GM08714 (cell line): ENCODE results near the gene RPS3.
"Not testable (repeated sequence)": the region's sequence is repeated elsewhere in the genome, so short reads cannot be mapped to it uniquely, and the experiment has no call there.

Source experiments
- H3K4me3 ChIP-seq: fragments of 200-500 bp; sonication (Bioruptor generic); 2 replicates; pipeline ENCODE4 v1.5.1; 2014; ENCODE audit warnings: mild to moderate bottlenecking, low read length, inconsistent platforms
- ZNF274 ChIP-seq: IDR thresholded peaks from 2 replicates; pipeline ENCODE4 v1.6.1; 2012; ENCODE audit warnings: mild to moderate bottlenecking, low read depth, low read length

Gene RPS3

GRCh38 chr11:75369560-75370255 lies 29.6 kb upstream of the RPS3 start:
- no peak for TF ChIP-seq ZNF274
- no peak overlapping the region for H3K4me3 ChIP-seq

DNA sequence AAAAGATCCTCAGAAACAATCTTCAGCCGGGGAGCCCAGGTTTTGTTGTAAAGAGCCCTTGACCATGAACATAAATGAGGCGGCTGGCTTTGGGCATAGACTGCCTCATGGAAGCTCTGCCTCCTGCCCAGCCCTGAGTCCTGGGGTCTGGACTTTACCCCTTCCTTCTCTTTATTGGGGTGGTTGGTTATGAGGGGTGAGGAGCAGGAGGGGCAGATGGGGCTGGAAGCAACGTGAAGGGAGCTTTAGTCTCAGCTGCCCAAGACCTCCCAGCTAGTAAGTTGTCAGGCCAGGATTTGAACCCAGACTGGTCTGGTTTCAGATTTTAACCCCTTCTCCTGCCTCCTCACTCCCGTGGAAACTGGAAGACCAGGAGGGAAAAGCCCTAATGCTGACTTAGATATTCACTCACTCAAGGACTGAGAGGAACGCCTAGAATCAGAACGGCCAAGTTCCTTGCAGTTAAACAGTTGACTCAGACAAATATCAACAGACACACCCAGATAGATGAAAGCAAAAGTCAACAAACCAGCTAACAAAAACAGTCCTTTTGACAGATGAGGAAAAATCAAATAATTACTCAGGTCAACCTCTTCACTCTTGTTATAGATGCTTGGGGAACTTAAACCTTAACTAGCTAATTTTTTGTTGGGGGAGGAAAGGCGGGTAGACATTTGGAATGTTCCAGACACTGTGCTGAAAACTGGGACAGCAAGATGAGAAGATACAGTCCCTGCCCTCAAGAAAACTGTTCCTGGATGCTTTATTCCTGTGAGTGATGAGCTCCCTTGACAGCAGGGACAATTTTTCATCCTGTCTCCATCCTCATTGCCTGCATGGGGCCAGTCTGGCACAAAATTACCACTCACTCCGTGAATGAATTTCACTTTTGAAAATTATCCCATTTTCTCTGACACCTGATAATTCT lies 27.1 kb upstream of the RPS3 start:
- no peak overlapping the region for H3K4me3 ChIP-seq
- TF ChIP-seq ZNF274 = no peak

DNA sequence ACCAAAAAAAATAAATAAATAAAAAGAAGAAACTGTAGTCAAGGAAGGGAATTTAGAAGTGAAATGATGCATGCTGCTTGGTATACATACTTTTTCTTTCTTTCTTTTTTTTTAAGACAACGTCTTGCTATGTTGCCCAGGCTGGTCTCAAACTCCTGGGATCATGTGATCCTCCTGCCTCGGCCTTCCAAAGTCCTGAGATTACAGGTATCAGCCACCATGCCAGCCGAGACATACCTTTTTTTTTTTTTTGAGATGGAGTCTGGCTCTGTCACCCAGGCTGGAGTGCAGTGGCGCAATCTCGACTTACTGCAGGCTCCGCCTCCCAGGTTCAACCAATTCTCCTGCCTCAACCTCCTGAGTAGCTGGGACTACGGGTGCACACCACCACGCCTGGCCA lies 26.1 kb upstream of the RPS3 start:
- TF ChIP-seq ZNF274 = no peak
- H3K4me3 ChIP-seq = no peak overlapping the region

- no peak overlapping the region for H3K4me3 ChIP-seq
- TF ChIP-seq ZNF274 = no peak
Observed at GRCh38 chr11:75374646-75375045, 24.7 kb upstream of the RPS3 start.

DNA sequence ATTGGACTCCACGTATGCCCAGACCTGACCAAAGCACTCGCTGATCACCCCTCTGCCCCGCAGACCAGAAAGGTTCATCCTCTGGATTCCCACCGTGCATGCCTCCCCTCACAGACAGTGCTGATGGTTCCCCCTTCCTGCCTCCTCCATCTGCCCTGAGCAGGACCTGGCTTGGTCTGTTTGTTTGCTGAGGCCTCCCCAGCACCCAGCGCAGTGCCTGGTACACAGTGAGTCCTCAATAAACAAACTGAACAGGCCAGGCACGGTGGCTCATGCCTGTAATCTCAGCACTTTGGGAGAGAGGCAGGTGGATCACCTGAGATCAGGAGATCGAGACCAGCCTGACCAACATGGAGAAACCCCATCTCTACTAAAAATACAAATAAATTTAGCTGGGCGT lies 23.7 kb upstream of the RPS3 start:
- TF ChIP-seq ZNF274 = no peak
- no peak overlapping the region for H3K4me3 ChIP-seq

DNA sequence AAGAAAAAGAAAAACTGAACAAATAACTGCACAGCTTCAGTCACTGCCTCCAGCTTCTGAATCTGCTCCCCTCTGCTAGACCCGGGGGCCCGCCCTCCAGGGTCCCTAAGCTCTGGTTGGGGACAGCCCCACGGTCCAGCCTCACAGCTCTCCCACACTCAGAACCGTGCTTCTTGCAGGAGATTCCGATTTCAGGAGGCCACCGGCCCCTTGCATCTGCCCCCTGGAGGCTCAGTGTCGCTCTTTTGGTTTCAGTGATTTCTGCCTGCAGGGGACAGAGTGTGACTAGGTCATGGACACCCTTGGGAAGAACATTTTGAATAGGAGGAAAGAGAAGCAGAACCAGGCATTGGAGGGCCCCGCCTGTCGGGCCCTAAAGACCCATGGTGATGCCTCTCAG lies 23.1 kb upstream of the RPS3 start:
- no peak overlapping the region for H3K4me3 ChIP-seq
- TF ChIP-seq ZNF274 = no peak

- H3K4me3 ChIP-seq = not testable (repeated sequence)
Observed at GRCh38 chr11:75378776-75379175, 20.5 kb upstream of the RPS3 start.

GRCh38 chr11:75380245-75380644 lies 19.1 kb upstream of the RPS3 start:
- TF ChIP-seq ZNF274 = no peak
- H3K4me3 ChIP-seq = no peak overlapping the region

DNA sequence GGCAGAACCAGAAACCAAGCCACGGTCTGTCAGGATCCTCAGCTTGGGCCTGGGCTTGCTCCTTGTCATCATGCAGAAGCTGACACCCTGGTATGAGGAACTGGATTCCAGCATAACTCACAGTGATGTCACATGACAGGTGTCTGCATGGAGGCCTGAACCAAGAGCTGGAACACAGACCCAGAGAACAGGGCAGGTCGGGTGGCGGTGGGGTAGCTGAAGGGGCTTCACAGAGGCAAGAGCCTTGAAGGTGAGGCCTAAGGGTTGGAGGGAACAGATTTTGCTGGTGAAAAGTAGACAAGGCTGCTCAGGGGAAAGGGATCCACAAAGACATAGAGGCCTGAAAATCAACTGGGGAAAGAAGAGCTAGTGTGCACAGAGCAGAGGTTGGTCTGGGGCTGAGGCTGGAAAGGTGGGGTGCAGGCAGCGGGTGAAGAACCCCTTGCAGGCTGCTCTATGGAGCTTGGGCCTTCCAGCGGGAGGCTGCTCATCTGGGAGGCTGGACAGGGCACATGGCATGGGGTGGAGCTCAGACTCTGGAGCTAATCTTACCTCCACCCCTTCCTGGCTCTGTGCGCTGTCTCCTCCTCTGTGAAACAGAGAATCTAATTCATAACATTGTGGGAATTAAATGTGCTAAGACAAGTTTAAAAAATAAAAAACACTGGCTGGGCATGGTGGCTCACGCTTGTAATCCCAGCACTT lies 18.4 kb upstream of the RPS3 start:
- no peak for TF ChIP-seq ZNF274
- no peak overlapping the region for H3K4me3 ChIP-seq

DNA sequence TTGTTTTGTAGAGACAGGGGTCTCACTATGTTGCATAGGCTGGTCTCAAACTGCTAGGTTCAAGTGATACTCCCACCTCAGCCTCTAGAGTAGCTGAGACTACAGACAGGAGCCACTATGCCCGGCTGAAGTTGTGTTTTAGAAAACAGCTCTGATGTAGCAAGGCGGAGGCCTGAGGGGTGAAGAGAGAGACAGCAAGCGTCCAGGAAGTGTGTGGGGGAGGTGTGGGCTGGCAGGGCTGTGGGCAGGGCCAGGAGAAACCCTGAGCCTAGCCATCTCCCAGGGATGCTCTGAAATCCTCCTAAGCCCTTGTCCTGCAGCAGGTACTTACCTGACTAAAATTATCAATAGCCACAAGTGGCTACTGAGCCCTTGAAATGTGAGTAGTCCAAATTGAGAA lies 16.1 kb upstream of the RPS3 start:
- no peak for TF ChIP-seq ZNF274
- H3K4me3 ChIP-seq = no peak overlapping the region

GRCh38 chr11:75384438-75385080 lies 14.8 kb upstream of the RPS3 start:
- TF ChIP-seq ZNF274 = no peak

DNA sequence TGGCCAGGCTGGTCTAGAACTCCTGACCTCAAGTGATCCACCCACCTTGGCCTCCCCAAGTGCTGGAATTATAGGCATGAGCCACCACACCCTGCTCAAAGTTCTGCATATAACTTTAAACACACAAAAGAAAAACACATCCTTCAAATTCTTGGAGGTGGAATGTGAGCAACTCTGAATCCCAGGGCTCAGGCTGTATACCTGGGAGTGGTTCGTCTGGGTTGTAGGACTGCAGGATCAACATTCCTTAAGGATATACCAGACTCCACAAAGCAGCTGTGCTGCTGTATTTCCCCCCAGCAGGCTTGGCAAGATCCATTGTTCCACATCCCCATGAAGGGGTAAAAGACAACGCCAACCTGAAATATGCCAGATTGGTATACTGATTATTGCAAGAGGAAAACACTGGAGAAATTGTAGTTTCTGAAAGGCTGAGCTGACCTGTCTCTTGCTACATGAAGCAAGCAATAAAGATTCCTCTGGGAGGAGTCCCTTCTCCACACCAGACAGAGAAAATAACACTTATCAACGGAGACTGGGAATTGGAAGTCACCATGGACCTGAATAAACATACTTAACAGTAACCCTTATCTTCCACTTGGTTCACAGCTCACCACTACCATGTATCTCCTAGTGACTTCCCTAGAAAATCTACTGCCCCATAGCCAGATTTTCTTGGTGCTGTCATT lies 12.2 kb upstream of the RPS3 start:
- TF ChIP-seq ZNF274 = no peak
- H3K4me3 ChIP-seq = no peak overlapping the region

More at GRCh38 chr11:75384438-75385080, 14.8 kb upstream of the RPS3 start:
- H3K4me3 ChIP-seq = no peak overlapping the region

DNA sequence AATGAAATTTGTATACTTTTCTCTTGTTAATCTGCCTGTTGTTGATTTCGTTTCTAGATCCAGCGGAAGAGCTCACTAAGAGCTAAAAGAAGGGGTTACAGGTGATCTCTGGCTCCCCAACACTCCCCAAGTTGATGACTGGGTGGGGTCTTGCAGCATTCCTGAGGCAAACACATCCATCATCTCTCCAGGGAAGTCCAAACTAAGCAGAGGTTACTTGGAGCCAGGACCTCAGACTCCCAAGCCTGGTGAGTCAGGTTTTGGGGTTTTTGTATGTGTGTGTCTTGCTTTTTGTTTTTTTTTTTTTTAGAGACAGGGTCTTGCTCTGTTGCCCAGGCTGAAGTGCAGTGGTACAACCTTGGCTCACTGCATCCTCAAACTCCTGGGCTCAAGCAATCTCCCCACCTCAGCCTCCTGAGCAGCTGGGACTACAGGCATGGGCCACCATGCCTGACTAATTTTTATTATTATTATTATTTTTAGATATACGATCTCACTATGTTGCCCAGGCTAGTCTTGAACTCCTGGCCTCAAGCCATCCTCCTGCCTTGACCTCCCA lies 11.5 kb upstream of the RPS3 start:
- H3K4me3 ChIP-seq = no peak overlapping the region
- TF ChIP-seq ZNF274 = no peak
